H54 (cell line): ENCODE measurements around the gene CNTNAP2.
"Not testable (repeated sequence)": the region's sequence is repeated elsewhere in the genome, so short reads cannot be mapped to it uniquely, and the experiment has no call there.

ENCODE experiments used
- DNase-seq: peaks from one replicate; pipeline ENCODE4 v3.0.0; 2011; ENCODE audit warnings: low spot score, mixed read lengths; ENCODE audit not compliant: insufficient read length
- FAIRE-seq: peaks from 3 replicates; lab custom pipeline; 2011; peaks lifted over from hg19 to GRCh38; lab: Jason Lieb, UNC
- POLR2A ChIP-seq: IDR thresholded peaks from 2 replicates; pipeline ENCODE4 v1.6.1; 2011; ENCODE audit warnings: low read depth, mild to moderate bottlenecking, low read length

CNTNAP2 gene

GRCh38 chr7:148419856-148420832 lies 2303.5 kb downstream of the CNTNAP2 start:
- FAIRE-seq, result no peak
- TF ChIP-seq POLR2A, result no peak
- DNase-seq, result no peak

- no peak for TF ChIP-seq POLR2A
- DNase-seq (no peak), FAIRE-seq (no peak)
Observed at GRCh38 chr7:148422030-148422429, 2305.4 kb downstream of the CNTNAP2 start.

GRCh38 chr7:148426393-148426792 lies 2309.8 kb downstream of the CNTNAP2 start:
- DNase-seq, FAIRE-seq: not testable (repeated sequence)

- not testable (repeated sequence) for DNase-seq, FAIRE-seq
Observed at GRCh38 chr7:148430690-148431089, 2314.1 kb downstream of the CNTNAP2 start.

- FAIRE-seq, result no peak
- DNase-seq, result no peak
- no peak for TF ChIP-seq POLR2A
Observed at GRCh38 chr7:148433521-148434180, 2317.1 kb downstream of the CNTNAP2 start.

GRCh38 chr7:148434181-148434757 lies 2317.7 kb downstream of the CNTNAP2 start:
- no peak for DNase-seq
- no peak for FAIRE-seq
- no peak for TF ChIP-seq POLR2A

GRCh38 chr7:148434887-148435286 lies 2318.3 kb downstream of the CNTNAP2 start:
- FAIRE-seq (no peak), DNase-seq (no peak)
- no peak for TF ChIP-seq POLR2A

- no peak for FAIRE-seq
- no peak for TF ChIP-seq POLR2A
- no peak for DNase-seq
Observed at GRCh38 chr7:148435715-148436114, 2319.1 kb downstream of the CNTNAP2 start.

GRCh38 chr7:148436135-148436534 lies 2319.5 kb downstream of the CNTNAP2 start:
- DNase-seq (no peak), FAIRE-seq (no peak)
- TF ChIP-seq POLR2A, result no peak

- DNase-seq (no peak), FAIRE-seq (no peak)
- no peak for TF ChIP-seq POLR2A
Observed at GRCh38 chr7:148436571-148436970, 2320.0 kb downstream of the CNTNAP2 start.

- no peak for FAIRE-seq
- no peak for DNase-seq
- TF ChIP-seq POLR2A, result no peak
Observed at GRCh38 chr7:148437043-148437442, 2320.4 kb downstream of the CNTNAP2 start.

- TF ChIP-seq POLR2A, result no peak
- FAIRE-seq, result no peak
- DNase-seq, result no peak
Observed at GRCh38 chr7:148442141-148442655, 2325.6 kb downstream of the CNTNAP2 start.

- DNase-seq (no peak), FAIRE-seq (no peak)
- TF ChIP-seq POLR2A, result no peak
Observed at GRCh38 chr7:148442933-148443332, 2326.3 kb downstream of the CNTNAP2 start.
